HG02885 (cell line): ENCODE data around the gene UBASH3B.
A peak's percentile ranks its signal among the peaks of the same experiment; 100 is the strongest.
"Not testable (repeated sequence)": the region's sequence is repeated elsewhere in the genome, so short reads cannot be mapped to it uniquely, and the experiment has no call there.

Source experiments
- ATAC-seq: cut with Tn5 transposase; IDR thresholded peaks from one replicate; pipeline ENCODE4 v1.9.1; 2021; ENCODE audit warnings: mild to moderate bottlenecking; ENCODE audit not compliant: unreplicated experiment, poor library complexity

UBASH3B gene

DNA sequence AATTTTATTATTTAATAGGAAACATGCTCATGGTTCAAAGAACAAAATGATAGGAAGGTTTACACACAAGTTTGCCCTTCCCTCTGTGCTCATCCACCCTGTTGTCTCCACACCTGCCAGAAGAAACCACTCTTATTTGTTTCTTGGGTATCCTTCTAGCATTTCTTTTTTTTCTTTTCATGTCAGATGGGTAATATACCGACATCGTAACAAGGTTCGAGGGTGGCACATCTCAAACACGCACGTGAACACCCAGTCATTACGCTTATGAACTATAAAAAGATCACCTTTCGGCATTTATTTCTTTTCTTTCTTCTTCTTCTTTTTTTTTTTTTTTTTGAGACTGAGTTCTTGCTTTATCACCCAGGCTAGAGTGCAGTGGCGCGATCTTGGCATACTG is 70.5 kb downstream of the UBASH3B start:
- ATAC-seq: no peak

DNA sequence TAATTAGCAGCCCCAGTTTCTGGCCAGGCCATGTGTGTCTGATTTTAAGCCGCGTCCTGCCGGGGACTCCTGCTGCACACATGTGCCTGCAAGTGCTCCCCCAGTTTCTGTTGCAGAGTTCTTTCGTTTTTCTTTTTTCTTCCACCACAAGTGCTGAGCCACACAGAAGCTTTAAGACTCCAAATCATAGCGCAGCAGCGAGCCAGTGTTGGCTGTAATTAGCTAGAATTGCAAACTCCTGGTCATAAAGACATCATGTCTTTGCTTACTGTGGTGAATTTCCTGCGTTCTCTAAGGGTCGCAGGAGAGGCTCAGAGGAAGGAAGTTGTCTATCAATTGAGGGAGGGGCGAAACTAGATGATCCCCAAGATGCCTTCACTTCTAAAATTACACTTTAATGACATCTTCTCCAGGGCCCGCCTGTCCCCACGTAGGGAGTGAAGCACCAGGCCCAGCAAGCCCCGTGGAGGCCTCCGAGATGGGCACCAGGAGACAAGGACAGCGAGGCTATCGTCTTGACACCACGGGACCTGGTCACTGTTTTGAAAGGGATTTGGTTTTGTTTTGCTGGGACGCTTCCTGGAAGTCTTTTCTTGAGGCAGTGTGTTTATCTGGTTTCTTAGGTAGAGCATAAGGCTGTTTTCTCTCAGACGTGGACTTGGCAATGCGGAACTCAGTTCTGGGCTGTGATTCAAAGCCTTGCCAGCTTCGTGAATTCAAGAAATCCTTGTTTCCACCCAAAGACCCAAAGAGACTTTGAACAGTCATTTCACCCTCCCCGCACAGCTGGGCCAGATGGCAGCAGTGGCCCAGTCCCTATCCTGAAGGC is 71.8 kb downstream of the UBASH3B start:
- peak; percentile 87 for ATAC-seq

DNA sequence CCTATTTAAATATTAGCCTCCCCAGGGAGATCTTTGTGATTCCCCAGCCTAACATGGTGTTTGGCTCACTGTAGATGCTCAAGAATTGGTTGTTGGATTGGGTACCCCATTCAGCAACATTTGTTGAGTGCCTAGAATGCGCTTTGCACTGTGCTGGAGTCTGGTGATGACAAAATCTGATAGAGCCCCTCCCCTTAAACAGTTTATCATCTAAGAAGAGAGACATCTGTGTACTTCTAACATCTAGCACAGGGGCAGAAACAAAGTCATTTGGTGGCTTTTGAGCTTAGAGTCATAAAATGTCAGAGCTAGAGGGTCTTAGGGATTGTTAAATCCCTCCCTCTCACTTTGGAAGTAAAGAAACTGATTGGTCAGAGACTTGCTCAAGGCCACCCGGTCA is 73.0 kb downstream of the UBASH3B start:
- ATAC-seq: no peak

DNA sequence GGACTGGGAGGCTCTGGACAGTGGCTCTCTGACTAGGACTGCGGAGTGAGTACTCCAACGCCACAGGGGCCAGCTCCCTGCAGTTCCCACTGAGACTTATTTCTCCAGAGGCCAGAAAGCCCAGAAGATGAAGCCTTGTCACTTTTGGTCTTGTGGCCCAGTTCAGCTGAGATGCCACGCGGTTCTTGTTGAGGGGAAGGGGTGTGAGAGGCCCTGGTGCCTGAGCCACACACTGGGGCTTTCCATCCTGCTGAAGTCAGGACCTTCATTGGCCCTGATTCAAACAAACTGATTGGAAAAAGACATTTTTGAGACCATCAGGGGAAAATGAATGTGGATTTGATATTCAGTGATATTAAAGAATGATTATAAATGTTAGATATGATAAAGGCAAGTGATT is 73.6 kb downstream of the UBASH3B start:
- ATAC-seq: no peak

DNA sequence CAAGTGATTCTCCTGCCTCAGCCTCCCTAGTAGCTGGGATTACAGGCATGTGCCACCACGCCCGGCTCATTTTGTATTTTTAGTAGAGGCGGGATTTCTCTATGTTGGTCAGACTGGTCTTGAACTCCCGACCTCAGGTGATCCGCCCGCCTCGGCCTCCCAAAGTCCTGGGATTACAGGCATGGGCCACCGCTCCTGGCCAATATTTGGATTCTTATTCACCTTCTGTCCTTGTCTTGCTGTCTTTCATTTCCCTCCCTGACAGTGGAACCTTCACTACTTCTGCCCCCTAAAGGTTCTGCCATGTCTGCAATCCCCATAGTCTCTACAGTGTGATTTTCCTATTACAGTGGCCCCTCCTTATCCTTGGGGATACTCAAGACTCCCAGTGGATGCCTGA is 75.2 kb downstream of the UBASH3B start:
- ATAC-seq: not testable (repeated sequence)

DNA sequence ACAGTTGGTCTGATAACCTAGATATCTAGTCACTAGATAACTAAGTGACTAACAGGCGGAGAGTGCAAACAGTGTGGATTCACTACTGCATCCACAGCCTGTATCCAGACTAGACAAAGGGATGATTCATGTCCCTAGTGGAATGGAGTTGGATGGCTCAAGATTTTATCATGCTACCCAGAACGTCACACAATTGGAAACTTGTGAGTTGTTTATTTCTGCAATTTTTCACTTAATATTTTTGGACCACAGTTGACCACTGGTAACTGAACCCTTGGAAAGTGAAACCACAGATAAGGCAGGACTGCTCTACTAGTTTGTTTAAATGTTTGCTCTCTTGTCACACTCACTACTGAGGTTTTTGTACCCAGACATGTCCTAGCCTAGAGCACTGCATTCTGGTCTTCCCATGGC is 76.0 kb downstream of the UBASH3B start:
- no peak for ATAC-seq

DNA sequence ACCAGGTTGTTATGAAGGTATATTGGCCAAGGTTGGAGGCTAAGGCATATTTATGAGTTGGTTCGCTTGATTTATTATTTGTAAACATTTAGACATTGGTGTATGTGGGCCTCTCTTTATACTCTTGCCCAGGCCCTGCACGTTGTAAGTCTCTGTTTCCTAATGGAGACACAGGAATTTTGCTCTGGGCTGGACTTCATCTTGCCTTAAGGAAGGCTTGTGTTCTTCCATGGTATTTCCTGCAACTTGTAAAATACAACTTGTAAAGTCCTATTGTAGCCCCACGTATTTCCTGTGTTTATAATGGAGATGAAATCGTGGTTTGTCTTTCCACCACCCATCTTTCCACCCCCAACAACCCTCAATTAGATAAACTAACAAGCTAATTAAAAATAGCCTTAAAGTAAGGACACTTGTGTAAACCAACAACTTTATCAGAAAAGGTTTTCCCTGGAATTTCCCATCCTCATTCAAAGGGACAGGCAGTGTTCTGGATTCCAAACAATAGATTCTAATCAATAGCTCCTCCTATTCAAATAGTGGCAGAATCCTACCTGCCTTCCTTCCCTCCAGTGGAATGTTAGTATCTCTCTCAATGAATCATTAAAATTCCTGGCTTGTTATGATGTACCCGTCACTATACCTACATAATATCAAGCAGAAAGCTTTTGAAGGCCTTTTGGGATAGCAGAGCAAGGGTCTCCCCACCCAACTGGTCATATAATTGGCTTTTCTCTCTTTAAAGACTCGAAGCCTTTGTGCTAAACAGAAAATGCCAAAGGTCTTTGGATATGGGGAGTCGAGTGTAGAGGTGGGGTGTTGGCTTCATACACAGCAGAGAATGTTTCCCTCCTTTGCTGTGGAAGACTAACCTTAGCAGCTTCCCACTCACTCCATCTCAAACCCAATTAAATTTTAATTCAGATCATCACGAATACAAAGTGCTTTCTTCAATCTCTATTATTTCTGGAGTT is 77.1 kb downstream of the UBASH3B start:
- ATAC-seq: no peak

DNA sequence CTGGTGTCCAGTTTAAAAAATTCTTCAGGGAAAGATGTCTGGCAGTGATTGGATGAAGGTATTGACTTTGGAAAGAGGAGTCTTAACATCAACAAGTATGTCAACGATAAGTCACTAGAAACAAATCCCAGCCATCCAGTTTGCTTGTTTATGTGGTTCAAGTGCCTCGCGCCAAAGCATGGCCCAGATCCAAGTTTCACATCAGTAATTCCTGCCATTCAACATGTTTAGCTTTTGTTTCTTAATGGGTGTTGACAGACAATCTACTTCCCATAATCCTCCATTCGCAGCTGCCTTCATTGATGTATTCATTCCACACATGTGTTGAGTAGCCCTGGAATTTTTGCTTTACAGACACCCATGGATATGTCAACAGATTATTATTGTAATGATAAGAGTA is 77.8 kb downstream of the UBASH3B start:
- no peak for ATAC-seq

DNA sequence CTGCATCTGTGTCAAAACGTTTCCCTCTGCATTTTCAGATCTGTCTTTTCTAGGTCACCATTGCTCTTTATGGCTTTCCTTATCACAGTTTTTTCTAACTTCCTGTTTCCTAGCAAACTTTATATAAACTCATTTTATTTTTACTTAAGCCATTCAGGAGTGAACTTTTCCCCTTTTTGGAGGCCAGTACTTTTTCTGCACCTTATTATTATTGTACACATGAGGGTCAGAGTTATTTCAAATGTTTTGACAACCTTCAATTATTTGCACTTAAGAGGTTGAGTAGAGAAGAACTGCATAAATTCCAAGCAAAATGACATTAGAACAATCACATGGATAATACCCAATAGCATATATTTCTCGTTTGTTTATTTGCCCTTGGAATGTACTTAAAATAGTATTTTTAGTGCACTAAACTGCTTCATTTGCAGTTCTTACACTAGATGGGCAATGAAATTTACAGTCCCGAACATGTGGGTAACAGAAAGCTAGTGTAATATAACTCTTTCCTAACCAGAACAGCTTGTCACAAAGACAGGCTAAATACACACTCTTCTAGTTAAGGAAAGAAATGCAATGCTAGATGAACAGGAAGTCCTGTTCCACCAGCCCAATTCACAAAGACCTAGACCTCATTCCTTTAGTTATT is 79.5 kb downstream of the UBASH3B start:
- ATAC-seq: no peak

DNA sequence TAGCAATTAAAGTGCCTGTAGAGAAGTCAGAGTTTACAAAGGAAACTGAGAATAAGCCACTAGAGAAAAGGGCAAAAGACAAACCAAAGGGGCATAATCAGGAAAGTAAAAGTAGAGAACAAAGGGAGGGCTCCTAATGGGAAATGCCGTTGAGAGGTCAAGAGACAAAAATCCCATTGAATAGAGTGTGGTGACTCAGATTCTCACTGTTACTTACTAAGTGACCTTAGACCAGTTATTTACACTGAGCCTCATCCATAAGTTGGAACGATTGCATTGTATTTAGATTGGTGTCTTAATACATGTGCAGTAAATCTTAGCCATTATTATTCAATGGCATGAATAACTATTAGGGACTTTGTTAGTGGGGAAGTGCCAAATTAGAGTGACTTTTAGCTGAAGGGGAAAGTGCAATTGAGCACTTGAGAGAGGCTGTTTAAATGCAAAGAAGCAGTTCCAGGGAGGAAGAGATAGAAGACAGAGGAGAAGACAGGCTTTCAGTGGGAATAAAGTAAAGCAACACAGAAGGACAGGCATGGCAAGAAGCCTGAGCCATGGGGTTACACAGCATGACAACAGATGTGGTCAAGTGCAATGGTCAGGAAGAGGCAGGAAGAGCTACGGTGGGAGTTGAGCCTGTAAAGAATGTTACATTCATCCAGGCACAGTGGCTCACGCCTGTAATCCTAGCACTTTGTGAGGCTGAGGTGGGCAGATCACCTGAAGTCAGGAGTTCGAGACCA is 82.6 kb downstream of the UBASH3B start:
- ATAC-seq: no peak

DNA sequence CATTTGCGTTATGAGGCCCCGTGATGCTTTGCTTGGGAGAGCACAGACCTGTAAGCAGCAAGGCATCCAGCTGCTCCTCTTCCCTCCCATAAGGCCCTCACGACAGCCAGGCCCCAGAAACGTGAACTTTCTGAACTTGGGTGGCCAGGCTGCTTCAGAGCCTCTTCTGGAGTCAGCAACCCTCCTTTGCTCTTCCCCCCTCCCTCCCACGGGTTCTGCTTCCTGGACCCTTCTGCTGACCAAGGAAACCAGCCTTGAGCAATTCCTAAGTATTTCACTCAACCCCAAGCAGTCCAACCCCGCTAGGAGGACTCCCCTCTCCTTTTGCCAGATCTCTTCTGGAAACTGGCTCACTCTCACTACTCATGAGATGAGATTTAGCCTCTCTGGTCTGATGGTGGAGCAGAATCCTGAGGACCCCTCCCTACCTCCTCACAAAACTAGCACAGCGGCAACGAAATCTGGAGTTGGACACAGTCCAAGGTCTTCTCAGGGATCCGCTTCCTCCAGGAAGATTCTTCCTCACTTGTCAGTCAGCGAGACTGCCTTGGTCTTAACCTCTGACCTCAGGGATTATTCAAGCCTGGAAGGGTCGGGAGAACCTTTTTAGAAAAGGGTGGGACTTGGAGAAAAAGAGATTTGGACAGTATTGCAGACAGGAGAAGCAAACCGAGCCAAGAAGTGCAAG is 86.2 kb downstream of the UBASH3B start:
- no peak for ATAC-seq

DNA sequence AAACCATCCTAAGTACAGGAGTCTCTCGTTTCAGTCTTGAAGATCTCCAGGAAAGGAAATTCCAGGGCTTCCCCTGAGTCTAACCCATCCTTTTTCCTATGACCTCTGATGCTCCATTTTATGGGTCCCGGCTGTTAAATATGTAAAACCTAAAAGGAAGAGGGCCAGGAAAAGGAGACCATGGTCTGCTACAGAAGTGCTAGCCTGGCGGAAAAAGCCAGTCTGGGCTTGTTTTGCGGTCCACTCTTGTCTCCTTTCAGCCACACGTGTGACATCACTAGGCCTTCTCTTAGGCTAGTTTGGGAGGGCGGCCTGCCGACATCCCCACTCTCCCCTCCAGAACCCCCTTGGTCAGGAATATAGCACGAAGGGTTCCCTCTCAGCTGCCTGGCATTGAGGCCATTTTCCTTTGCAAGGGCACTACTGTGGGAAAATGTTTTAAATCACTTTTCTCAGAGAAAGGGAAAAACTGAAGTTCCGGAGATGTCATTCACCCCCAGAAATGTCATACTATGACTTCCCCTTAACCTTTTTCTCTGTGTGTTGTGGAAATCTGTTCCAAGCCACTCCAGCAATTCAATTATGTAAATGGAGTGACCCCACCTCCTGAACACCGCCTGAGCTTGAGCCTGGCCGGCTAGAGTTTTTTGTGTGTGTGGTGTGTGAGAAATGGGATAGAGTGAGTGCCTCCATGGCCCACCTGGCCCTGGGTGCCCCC is 86.9 kb downstream of the UBASH3B start:
- ATAC-seq: no peak

DNA sequence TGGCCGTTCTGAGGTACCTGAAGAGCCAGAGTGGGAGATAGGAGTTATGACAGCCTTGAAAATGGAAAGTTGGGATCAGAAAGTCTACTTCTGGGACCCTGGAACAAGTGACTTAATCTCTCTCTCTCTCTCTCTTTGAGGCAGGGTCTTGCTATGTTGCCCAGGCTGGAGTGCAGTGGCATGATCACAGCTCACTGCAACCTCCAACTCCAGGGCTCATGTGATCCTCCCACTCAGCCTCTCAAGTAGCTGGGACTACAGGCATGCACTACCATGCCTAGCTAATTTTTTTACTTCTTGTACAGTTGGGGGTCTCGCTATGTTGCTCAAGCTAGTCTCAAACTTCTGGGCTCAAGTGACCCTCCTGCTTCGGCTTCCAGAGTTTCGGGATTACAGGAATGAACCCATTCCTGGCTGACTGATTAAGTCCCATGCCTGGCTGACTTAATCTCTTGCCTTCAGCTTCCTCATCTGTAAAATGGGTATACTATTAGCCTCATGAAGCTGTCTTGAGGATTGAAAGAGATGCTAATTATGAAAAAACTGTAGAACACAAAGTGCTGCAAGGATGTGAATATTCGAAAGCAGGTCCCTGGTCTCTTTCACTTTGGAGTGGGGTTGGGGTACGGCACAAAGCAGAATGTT is 87.7 kb downstream of the UBASH3B start:
- no peak for ATAC-seq

DNA sequence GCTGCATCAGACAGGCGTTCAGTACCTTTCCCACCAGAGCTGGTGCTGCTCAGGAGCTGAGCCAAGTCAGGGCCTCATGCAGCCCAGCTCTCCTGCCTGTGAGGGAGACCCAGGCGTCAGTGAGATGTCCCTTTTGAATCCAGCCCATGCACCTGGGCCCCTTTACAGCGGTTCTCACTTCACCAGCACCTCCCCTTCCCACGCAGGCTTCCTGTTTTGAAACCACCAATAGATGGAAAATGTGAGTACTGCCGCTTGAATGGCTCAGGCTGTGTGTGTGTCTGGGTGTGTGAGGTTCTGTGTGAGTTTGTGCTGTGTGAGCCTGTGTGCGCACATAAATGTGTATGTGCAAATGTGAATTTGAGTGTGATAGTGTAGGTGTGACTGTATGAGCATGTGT is 88.4 kb downstream of the UBASH3B start:
- ATAC-seq: peak; percentile 65

DNA sequence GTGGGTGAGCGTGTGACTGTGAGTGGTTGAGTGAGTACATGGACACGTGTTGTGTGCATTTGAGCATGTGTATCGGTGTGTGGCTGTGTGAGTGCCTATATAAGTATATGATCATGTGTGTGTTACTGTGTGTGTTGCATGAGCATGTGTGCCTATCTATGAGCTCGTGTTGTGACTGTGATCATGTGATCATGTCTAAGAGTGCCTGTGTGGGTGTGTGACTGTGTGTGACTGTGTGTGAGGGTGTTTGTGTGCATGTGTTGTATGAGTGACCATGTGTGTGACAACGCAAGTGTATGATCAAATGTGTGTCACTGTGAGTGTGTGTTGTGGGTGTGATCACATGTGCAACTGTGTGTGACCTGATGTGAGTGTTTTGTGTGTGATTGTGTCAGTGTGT is 88.8 kb downstream of the UBASH3B start:
- peak; percentile 2 for ATAC-seq

DNA sequence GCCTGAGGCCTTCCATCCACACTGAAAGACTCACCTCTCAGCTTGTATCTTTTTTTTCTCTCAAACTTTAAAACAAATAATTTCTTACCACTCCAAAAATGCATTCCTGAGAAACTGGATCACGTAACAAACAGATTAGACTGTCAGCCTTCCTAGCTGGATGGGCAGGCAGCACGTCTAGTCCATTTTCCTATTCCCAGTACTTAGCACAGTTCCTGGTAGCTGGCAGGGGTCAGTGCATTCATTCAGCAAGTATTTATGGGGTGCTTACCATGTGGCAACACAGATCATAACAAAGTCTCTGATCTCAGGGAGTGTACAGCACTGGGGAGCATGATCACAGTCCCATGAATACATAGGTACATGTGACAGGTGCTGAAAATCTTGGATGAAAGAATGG is 89.6 kb downstream of the UBASH3B start:
- ATAC-seq: no peak

DNA sequence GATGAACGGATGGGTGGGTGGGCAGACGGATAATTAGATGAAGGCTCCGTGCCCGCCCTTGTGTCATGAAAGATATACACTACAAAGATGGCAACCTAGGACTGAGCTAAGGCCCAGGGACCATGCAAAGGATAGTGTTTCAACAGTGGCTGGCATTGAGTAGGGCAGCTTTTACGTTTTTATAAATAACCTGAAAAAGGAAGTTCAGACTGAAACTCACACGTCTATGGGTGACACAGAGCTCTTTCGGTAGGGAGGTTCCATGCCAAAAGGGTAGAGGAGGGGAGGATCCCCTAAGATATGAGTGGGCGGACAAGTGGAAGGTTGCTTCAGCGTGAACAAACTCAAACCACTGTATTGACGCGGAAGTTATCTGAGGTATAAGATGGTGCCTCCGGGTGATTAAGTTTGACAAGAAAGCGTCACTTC is 90.5 kb downstream of the UBASH3B start:
- peak; percentile 73 for ATAC-seq

DNA sequence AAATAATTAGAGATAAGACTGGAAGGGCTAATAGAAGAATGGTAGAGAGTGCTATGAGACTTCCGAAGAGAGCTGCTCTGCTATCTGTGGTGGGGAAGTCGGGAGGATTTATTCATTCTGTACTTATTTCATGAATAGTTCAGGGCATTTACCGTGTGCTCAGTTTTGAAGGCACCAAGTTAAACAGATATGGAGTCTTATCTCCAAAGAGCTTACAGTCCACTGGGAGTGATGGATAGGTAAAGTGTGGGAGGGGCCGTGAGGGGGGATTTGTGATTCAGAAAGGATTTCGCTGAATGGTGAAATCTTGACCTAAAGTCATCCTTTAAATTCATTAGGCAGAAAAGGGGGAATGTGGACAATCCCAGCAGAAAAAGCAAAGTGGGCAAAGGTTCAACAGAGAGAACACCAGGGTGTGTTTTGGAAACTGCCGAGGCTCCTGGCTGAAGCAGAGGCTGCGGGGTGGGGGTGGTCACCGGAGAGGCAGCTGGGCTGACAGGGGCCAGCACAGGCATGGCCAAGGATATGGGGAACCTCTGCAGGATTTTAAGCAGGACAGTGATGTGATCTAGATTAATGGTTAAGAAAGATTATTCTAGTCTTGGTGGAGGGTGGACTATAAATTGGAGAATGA is 91.2 kb downstream of the UBASH3B start:
- ATAC-seq: no peak
